ENCODE data around the gene ABCC6. TPM values are rescaled to one million over a fixed set of nuclear protein-coding genes. Genes with fewer than 3 reads are reported as not detected.

The ABCC6 gene
- total RNA-seq, 1 experiment from 2014 or later: 44.6 TPM

DNA sequence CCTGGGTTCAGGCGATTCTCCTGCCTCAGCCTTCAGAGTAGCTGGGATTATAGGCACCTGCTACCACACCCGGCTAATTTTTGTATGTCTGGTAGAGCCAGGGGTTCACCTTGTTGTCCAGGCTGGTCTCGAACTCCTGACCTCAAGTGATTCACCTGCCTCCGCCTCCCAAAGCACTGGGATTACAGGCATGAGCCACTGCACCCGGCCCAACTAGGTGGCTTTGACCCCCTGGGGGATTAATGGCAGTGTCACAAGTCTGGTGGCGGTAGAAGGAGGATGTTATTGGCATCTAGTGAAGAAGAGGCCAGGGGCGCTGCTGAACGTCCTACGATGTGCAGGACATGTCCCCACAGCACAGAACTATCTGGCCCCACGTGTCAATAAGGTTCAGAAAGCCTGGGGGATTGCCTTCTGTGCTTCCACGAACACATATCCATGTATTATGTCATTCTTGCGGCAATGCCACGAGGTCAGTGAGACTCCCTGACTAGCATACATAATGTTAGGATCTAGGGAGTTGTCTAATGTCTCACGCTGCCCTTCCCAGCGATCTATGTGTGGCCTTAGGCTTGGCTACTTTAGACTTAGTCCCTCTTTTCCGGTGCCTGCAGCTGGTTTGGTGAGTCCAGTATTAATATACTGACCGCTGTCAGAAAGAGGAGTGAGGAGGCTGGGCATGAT is 75.8 kb downstream of the ABCC6 start:
- H3K4me1 ChIP-seq: no peaks in the 10 kb centered on the region
- ChIA-PET POLR2A (no interaction called here), CTCF (no interaction called here)
- peaks cover 2% of the 10 kb centered on the region; the same call in 1 of the 2 replicates for H3K36me3 ChIP-seq (ENCODE audit: control insufficient read depth, insufficient read depth, low read length)
- H3K27me3 ChIP-seq (replicated peaks; ENCODE audit: control insufficient read depth, insufficient read depth, low read length): no peaks in the 10 kb centered on the region
- Mint-ChIP-seq H3K27me3 (ENCODE audit: insufficient read depth, unreplicated experiment) (no peaks in the 10 kb centered on the region), H3K27ac (ENCODE audit: unreplicated experiment) (peak overlapping the region; percentile 26), H3K4me3 (ENCODE audit: unreplicated experiment) (no peak overlapping the region), H3K9me3 (ENCODE audit: unreplicated experiment) (no peaks in the 10 kb centered on the region), H3K36me3 (ENCODE audit: insufficient read depth, unreplicated experiment) (peaks cover 25% of the 10 kb centered on the region), H3K4me1 (ENCODE audit: low read depth, unreplicated experiment) (no peaks in the 10 kb centered on the region)
- TF ChIP-seq, protein P1, sequence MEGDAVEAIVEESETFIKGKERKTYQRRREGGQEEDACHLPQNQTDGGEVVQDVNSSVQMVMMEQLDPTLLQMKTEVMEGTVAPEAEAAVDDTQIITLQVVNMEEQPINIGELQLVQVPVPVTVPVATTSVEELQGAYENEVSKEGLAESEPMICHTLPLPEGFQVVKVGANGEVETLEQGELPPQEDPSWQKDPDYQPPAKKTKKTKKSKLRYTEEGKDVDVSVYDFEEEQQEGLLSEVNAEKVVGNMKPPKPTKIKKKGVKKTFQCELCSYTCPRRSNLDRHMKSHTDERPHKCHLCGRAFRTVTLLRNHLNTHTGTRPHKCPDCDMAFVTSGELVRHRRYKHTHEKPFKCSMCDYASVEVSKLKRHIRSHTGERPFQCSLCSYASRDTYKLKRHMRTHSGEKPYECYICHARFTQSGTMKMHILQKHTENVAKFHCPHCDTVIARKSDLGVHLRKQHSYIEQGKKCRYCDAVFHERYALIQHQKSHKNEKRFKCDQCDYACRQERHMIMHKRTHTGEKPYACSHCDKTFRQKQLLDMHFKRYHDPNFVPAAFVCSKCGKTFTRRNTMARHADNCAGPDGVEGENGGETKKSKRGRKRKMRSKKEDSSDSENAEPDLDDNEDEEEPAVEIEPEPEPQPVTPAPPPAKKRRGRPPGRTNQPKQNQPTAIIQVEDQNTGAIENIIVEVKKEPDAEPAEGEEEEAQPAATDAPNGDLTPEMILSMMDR (IDR thresholded peaks at IDR 0.05; ENCODE audit: insufficient read depth in 1 of 2, low read depth in 1 of 2, low read length in 1 of 2, severe bottlenecking in 1 of 2, unreplicated experiment in 1 of 2): no peak
- DNase-seq: no peak
- H3K9me3 ChIP-seq: no peaks in the 10 kb centered on the region
- no peak overlapping the region for H3K4me3 ChIP-seq (ENCODE audit: low read depth, low read length)
- intact Hi-C loops (cut with micrococcal nuclease; ENCODE audit: unreplicated experiment): no loop called here
- no TSS peak for BruUV-seq (replicated peaks)

DNA sequence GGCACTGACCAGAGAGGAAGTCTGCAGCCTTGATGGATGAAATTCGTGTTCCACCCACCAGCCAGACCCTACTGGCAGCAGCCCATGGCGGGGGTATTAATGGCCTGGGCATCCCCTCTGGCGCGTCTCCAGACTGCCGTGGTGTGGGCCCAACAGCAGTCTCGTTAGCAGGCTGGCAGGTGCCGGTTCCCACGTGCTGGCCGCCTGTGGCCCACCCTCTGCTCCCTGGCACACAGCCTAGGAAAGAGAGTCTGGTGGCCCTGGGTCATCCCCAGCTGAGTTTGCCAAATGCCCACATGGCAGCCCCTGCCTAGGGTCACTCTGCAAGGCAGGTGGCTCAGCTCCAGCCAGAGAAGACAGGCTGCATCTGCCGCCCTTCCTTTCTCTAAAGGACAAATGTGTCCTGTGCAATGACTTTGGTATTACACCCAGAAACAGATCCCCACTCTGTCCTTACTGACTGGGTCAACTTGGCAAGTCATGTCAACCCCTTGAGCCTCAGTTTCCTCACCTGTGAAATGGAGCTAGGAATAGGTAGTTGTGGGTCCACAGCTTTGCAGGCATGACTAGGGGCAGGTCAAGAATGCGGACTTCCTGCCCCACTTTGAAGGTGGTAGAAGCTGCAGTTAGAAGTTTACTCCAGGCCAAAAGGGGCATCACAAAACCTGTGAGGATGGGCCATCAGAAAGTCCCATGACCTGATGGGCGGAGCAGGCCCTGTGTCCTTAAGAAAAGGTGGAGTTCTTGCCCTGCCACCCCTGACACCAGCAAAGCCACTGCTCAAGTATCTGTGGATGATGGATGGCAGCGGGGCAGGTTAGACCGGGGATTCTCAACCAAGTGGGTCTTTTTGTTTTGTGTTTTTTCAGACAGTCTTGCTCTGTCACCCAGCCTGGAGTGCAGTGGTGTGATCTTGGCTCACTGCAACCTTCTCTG is 76.6 kb downstream of the ABCC6 start:
- no peak overlapping the region for H3K4me3 Mint-ChIP-seq (ENCODE audit: unreplicated experiment)
- no peaks in the 10 kb centered on the region for H3K9me3 Mint-ChIP-seq (ENCODE audit: unreplicated experiment)
- TF ChIP-seq, protein P1 (IDR thresholded peaks at IDR 0.05; ENCODE audit: insufficient read depth in 1 of 2, low read depth in 1 of 2, low read length in 1 of 2, severe bottlenecking in 1 of 2, unreplicated experiment in 1 of 2): no peak
- no peak overlapping the region for H3K27ac Mint-ChIP-seq (ENCODE audit: unreplicated experiment)
- peaks cover 29% of the 10 kb centered on the region for H3K36me3 Mint-ChIP-seq (ENCODE audit: insufficient read depth, unreplicated experiment)
- H3K4me3 ChIP-seq (ENCODE audit: low read depth, low read length): no peak overlapping the region
- no TSS peak for BruUV-seq (replicated peaks)
- H3K27me3 ChIP-seq (replicated peaks; ENCODE audit: control insufficient read depth, insufficient read depth, low read length): no peaks in the 10 kb centered on the region
- no peaks in the 10 kb centered on the region for H3K36me3 ChIP-seq (ENCODE audit: control insufficient read depth, insufficient read depth, low read length)
- intact Hi-C loops (cut with micrococcal nuclease; ENCODE audit: unreplicated experiment): no loop called here
- no peaks in the 10 kb centered on the region for H3K9me3 ChIP-seq
- H3K27me3 Mint-ChIP-seq (ENCODE audit: insufficient read depth, unreplicated experiment): no peaks in the 10 kb centered on the region
- ChIA-PET POLR2A (no interaction called here), CTCF (no interaction called here)
- no peak for DNase-seq
- H3K4me1 Mint-ChIP-seq (ENCODE audit: low read depth, unreplicated experiment): no peaks in the 10 kb centered on the region
- no peaks in the 10 kb centered on the region for H3K4me1 ChIP-seq

DNA sequence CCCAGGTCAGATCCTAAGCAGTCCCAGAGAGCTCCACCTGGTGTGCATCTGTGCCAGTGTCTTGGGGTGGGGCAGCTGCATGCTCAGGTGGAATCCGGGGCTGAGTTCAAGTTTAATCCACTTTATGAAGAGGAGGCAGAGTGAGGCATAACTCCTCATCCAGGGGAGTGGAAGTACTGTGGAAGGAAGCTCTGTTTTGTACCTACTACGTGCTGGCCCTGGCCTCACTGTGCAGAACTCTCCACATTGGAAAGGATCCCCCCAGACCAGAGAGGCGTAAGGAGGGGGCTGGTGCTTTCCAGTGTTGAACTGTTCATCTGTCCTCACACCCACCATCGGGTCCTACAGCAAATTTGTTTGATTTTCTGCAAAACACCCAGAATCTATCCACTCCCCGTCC is 78.0 kb downstream of the ABCC6 start:
- no peak overlapping the region for H3K27ac Mint-ChIP-seq (ENCODE audit: unreplicated experiment)
- Histone ChIP-seq H3K9me3 (no peaks in the 10 kb centered on the region), H3K36me3 (ENCODE audit: control insufficient read depth, insufficient read depth, low read length) (no peaks in the 10 kb centered on the region), H3K4me1 (no peaks in the 10 kb centered on the region), H3K27me3 (replicated peaks; ENCODE audit: control insufficient read depth, insufficient read depth, low read length) (no peaks in the 10 kb centered on the region), H3K4me3 (ENCODE audit: low read depth, low read length) (no peak overlapping the region)
- no peak for DNase-seq
- H3K36me3 Mint-ChIP-seq (ENCODE audit: insufficient read depth, unreplicated experiment): peaks cover 21% of the 10 kb centered on the region
- intact Hi-C loops (cut with micrococcal nuclease; ENCODE audit: unreplicated experiment): no loop called here
- H3K9me3 Mint-ChIP-seq (ENCODE audit: unreplicated experiment): no peaks in the 10 kb centered on the region
- CTCF ChIA-PET: interaction anchor here (0.6 kb wide), 1 partner anchor 17 kb away, joined by 7 read pairs; no protein-coding TSS in a partner anchor
- BruUV-seq (replicated peaks): no TSS peak
- no peaks in the 10 kb centered on the region for H3K27me3 Mint-ChIP-seq (ENCODE audit: insufficient read depth, unreplicated experiment)
- no peaks in the 10 kb centered on the region for H3K4me1 Mint-ChIP-seq (ENCODE audit: low read depth, unreplicated experiment)
- POLR2A ChIA-PET: no interaction called here
- H3K4me3 Mint-ChIP-seq (ENCODE audit: unreplicated experiment): no peak overlapping the region
- TF ChIP-seq, protein P1 (IDR thresholded peaks at IDR 0.05; ENCODE audit: insufficient read depth in 1 of 2, low read depth in 1 of 2, low read length in 1 of 2, severe bottlenecking in 1 of 2, unreplicated experiment in 1 of 2): no peak

All from Caco-2 (cell line).